GM19463 (cell line): Measurements from ENCODE around the gene C12orf76.
"Not testable (repeated sequence)": the region's sequence is repeated elsewhere in the genome, so short reads cannot be mapped to it uniquely, and the experiment has no call there.

Source experiments
- ATAC-seq: cut with Tn5 transposase; IDR thresholded peaks from one replicate; pipeline ENCODE4 v1.9.1; 2021; ENCODE audit warnings: mild to moderate bottlenecking, moderate library complexity; ENCODE audit not compliant: unreplicated experiment

The C12orf76 gene

DNA sequence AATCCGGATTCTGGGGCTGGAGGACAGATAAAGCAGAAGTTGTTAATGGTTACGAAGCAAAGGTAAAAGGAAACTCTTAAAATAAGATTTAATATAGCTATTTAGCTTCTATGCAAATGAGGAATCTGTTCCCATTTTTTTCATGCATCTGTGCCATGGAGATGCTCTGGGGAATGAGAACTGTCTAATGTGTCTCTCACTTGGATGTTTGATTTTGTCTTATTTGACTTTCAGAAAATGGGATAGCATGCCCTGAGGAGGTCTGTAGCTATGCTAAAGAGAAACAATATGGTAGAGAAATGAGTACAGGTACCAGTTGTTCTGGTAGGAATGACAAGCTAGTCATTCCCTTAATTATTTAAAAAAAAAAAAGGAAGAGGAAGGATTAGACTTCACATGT is 24.3 kb downstream of the C12orf76 start:
- ATAC-seq = no peak

GRCh38 chr12:110023059-110023980 is 25.0 kb downstream of the C12orf76 start:
- no peak for ATAC-seq

- ATAC-seq = no peak
Measured at GRCh38 chr12:110020956-110021355, 27.4 kb downstream of the C12orf76 start.

DNA sequence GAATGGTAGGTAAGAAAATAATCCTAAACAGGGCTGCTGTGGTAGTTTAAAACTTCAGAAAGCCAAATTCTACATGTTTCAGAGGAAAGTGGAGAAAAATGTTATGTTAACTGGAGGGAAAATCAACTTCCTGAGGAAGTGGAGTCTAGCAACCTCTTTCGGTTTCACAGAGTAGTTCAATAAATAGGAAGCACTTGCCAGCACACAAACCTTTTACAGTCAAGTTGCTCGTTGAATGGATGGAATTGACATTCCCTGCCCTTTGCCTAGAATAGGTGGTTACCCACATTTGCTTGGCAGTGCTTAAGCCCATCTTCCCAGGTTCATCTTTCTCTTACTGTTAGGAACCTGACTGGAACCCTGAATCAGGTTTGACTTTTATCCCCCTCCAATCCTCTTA is 33.2 kb downstream of the C12orf76 start:
- ATAC-seq = no peak

- no peak for ATAC-seq
Measured at GRCh38 chr12:110012659-110013058, 35.7 kb downstream of the C12orf76 start.

DNA sequence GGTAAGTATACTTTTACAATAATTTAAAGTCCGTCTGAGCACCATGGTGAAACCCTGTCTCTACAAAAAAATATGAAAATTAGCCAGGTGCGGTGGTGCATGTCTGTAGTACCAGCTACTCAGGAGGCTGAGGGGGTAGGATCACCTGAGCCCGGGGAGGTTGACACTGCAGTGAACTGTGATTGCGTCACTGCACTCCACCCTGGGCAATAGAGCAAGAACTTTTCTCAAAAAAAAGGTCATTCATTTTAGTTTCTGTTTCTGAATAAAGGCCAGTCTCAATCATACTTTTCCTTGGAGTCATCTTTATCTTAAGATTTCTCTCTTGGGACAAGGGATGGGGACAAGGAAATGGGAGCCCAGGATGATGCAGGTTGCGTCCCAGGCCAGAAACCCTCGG is 36.2 kb downstream of the C12orf76 start:
- peak; percentile 65 for ATAC-seq

GRCh38 chr12:110010853-110011723 is 37.2 kb downstream of the C12orf76 start:
- ATAC-seq = no peak

- ATAC-seq = not testable (repeated sequence)
Measured at GRCh38 chr12:110008681-110009398, 39.5 kb downstream of the C12orf76 start.

DNA sequence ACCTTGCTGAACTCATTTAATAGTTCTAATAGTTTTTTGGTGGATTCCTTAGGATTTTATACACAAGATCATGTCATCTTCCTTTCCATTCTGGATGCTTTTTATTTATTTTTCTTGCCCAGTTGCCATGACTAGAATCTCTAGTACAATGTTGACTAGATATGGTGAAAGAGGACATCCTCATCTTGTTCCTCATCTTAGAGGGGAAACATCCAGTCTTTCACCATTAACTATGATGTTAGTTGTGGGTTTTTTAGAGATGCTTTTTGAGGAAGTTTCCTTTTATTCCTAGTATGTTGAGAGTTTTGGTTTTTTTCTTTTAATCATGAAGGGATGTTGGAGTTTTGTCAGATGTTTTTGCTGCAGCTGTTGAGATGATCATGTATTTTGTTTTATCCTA is 40.4 kb downstream of the C12orf76 start:
- ATAC-seq = no peak

DNA sequence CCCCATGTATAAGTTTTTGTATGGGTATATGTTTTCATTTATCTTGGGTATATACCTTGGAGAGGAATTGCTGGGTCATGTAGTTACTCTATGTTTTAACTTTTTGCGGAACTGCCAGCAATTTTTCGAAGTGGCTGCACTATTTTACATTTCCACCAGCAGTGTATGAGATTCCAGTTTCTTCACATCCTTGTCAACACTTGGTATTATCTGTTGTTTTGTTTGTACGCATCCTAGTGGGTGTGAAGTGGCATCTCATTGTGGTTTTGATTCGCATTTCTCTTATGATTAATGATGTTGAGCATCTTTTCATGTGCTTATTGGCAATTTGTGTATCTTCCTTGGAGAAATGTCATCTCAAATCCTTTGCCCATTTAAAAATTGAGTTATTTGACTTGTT is 42.2 kb downstream of the C12orf76 start:
- no peak for ATAC-seq

GRCh38 chr12:110005319-110005973 is 42.9 kb downstream of the C12orf76 start:
- peak; percentile 54 for ATAC-seq

- peak; percentile 50 for ATAC-seq
Measured at GRCh38 chr12:110004598-110004997, 43.7 kb downstream of the C12orf76 start.

- no peak for ATAC-seq
Measured at GRCh38 chr12:110002676-110003515, 45.4 kb downstream of the C12orf76 start.

DNA sequence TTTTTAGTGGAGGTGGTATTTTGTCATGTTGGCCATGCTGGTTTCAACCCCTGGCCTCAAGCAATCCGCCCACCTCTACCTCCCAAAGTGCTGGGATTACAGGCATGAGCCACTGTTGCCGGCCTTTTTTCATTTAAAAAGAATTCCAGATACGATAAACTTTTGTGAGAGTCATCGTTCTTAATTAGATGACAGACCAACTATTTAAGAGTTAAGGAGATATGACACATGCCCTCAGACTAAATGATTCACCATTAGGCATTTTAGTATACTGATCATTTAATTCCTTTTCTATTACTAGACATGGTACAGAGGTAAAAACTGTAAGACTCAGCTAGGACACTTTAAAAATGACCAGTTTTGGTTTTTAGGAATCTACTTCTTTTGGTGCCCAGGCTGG is 46.7 kb downstream of the C12orf76 start:
- ATAC-seq = no peak

DNA sequence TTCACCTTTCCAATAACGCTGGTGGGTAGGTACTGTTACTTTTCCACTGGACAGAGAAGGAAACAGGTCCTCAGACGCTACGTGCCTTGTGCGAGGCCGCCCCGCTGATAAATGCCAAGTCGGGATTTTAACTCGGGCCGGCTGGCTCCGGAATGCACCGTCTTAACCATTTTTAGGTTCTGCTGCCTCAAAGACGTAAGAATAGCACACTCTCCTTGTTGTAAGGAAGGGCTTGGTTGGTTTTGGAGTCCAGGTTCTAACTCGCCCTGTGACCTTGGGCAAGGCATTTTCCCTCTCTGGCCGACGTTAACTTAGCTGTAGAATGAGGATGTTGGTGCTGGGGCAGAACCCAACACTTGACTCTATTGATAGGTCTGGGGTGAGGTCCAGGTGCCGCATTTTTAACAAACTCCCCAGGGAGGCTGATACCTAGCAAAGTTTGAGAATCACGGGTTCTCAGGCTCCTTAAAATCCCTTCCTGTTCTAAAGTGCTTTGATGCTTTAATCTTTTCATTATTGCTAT is 48.3 kb downstream of the C12orf76 start:
- no peak for ATAC-seq

- ATAC-seq = no peak
Measured at GRCh38 chr12:109999649-109999971, 48.7 kb downstream of the C12orf76 start.

- ATAC-seq = peak; percentile 49
Measured at GRCh38 chr12:109998904-109999648, 49.2 kb downstream of the C12orf76 start, which contains the start of gene ANKRD13A. ANKRD13A (plus strand) TSS chr12:109999430; CDS start chr12:109999689, 259 bp downstream.

- no peak for ATAC-seq
Measured at GRCh38 chr12:109998241-109998903, 50.0 kb downstream of the C12orf76 start.
